Fibroblast of gingiva (primary cell): Measurements from ENCODE around the gene ITPR2.
"Not testable (repeated sequence)": the region's sequence is repeated elsewhere in the genome, so short reads cannot be mapped to it uniquely, and the experiment has no call there.

Experiments
- DNase-seq: peaks from one replicate; pipeline ENCODE4 v3.0.0-alpha.2; 2011; ENCODE audit warnings: low read depth

Gene ITPR2

GRCh38 chr12:26563552-26563951 lies 269.4 kb downstream of the ITPR2 start:
- DNase-seq: no peak

- no peak for DNase-seq
Observed at GRCh38 chr12:26557326-26557725, 275.7 kb downstream of the ITPR2 start.

- DNase-seq: no peak
Observed at GRCh38 chr12:26556916-26557315, 276.1 kb downstream of the ITPR2 start.

GRCh38 chr12:26555139-26555538 lies 277.9 kb downstream of the ITPR2 start:
- DNase-seq: no peak

- DNase-seq: no peak
Observed at GRCh38 chr12:26554332-26554731, 278.7 kb downstream of the ITPR2 start.

GRCh38 chr12:26551385-26551784 lies 281.6 kb downstream of the ITPR2 start:
- DNase-seq: no peak

GRCh38 chr12:26548227-26548626 lies 284.8 kb downstream of the ITPR2 start:
- DNase-seq: no peak

GRCh38 chr12:26546535-26547314 lies 286.3 kb downstream of the ITPR2 start:
- DNase-seq: no peak

- no peak for DNase-seq
Observed at GRCh38 chr12:26539131-26539530, 293.9 kb downstream of the ITPR2 start.

- DNase-seq: no peak
Observed at GRCh38 chr12:26537651-26538050, 295.3 kb downstream of the ITPR2 start.

GRCh38 chr12:26537126-26537525 lies 295.9 kb downstream of the ITPR2 start:
- no peak for DNase-seq

- DNase-seq: no peak
Observed at GRCh38 chr12:26535826-26536225, 297.2 kb downstream of the ITPR2 start.

GRCh38 chr12:26534071-26534470 lies 298.9 kb downstream of the ITPR2 start:
- no peak for DNase-seq

GRCh38 chr12:26533211-26533610 lies 299.8 kb downstream of the ITPR2 start:
- no peak for DNase-seq

- DNase-seq: no peak
Observed at GRCh38 chr12:26530461-26530860, 302.5 kb downstream of the ITPR2 start.

- DNase-seq: no peak
Observed at GRCh38 chr12:26528943-26529342, 304.1 kb downstream of the ITPR2 start.

- DNase-seq: no peak
Observed at GRCh38 chr12:26527682-26528081, 305.3 kb downstream of the ITPR2 start.

GRCh38 chr12:26524862-26525465 lies 308.0 kb downstream of the ITPR2 start:
- DNase-seq: no peak

GRCh38 chr12:26523708-26524150 lies 309.3 kb downstream of the ITPR2 start:
- DNase-seq: peak; percentile 94

GRCh38 chr12:26520869-26521268 lies 312.1 kb downstream of the ITPR2 start:
- DNase-seq: no peak

- no peak for DNase-seq
Observed at GRCh38 chr12:26520109-26520508, 312.9 kb downstream of the ITPR2 start.

GRCh38 chr12:26519462-26519861 lies 313.5 kb downstream of the ITPR2 start:
- no peak for DNase-seq

GRCh38 chr12:26517320-26517719 lies 315.7 kb downstream of the ITPR2 start:
- not testable (repeated sequence) for DNase-seq

- DNase-seq: no peak
Observed at GRCh38 chr12:26514364-26514763, 318.6 kb downstream of the ITPR2 start.
